ENCODE data around the gene CHRNA5.

- TF ChIP-seq CTCF (IDR thresholded peaks at IDR 0.05): no peak
- TF ChIP-seq POLR2AphosphoS5 (IDR thresholded peaks at IDR 0.05): no peak
- TF ChIP-seq POLR2A (IDR thresholded peaks at IDR 0.05): no peak
- no peak for TF ChIP-seq EP300 (IDR thresholded peaks at IDR 0.05)
Measured at GRCh38 chr15:78620527-78621421, 55.5 kb downstream of the CHRNA5 start, which contains the start of gene CHRNA3.

Measured in sigmoid colon (tissue), 4 donors.